ENCODE results near the gene OTOS. TPM values are rescaled to one million over a fixed set of nuclear protein-coding genes. Genes with fewer than 3 reads are reported as not detected.

Gene OTOS
- polyA plus RNA-seq, 1 donor from 2014 or later = not detected

DNA sequence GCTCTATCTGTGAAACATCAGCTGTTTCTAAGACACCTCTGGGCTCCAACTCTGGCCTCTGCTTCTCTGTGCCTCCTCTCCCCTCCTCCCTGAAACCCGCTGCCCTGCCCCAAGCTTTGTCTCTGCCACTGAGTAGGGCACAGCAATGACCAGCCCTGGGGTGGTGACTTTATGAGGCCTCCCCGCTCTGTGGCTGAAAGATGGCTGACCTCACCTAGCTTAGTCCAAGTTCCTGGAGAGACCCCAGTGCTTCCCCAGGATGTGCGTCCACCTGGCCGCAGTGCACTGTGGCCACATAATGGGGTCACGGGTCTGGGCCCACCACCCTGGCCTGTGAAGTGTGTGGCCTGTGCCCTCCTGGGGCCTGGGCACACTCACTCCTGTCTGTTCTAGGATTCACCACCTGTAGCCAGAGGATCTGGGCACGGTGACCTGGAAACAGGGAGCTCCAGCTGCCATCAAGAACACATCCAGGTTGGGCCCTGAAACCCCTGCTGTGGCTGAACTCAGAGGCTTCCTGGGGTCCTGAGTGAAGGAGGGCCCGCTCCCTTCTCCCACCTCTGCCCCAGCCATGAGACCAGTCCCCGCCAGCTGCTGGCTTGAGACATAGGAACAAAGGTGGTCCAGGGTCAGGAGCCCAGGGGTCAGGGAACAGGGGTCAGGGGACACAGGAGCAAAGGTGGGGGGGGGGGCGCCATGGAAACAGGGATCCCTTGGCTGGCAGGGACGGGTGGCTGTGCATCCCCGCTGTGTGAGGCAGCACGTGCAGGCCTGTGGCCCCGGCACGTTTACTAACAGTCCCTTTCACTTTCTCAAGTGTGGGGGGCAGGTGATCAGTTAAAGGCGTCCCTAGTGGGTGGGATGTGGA lies 29.3 kb upstream of the OTOS start:
- Histone ChIP-seq H3K27me3 (ENCODE audit: insufficient read depth, low read depth, low read length) (no peaks in the 10 kb centered on the region), H3K36me3 (ENCODE audit: insufficient read depth, low read length) (no peaks in the 10 kb centered on the region), H3K4me2 (ENCODE audit: low read length) (no peak overlapping the region), H3K9me3 (ENCODE audit: low read length) (peaks cover 4% of the 10 kb centered on the region), H3K9ac (ENCODE audit: low read length) (no peak overlapping the region), H2AFZ (ENCODE audit: low read depth, low read length) (no peak overlapping the region), H3K27ac (ENCODE audit: low read length) (no peak overlapping the region), H3K9me2 (ENCODE audit: insufficient read depth, low read length) (no peaks in the 10 kb centered on the region), H4K20me1 (ENCODE audit: insufficient read depth) (no peaks in the 10 kb centered on the region), H3F3A (ENCODE audit: insufficient read depth, low read length, poor library complexity, severe bottlenecking) (no peaks in the 10 kb centered on the region), H3K79me2 (replicated peaks; ENCODE audit: insufficient read depth, low read length) (no peaks in the 10 kb centered on the region), H3K4me3 (ENCODE audit: low read length) (no peak overlapping the region)
- TF ChIP-seq MXI1 (conservative IDR thresholded peaks at IDR 0.05; ENCODE audit: poor library complexity, severe bottlenecking) = no peak
- no peak for TF ChIP-seq EP300 (conservative IDR thresholded peaks at IDR 0.05; ENCODE audit: poor library complexity, severe bottlenecking)
- no peak for TF ChIP-seq RAD21 (conservative IDR thresholded peaks at IDR 0.05)
- no peak for TF ChIP-seq SMC3 (conservative IDR thresholded peaks at IDR 0.05; ENCODE audit: poor library complexity)
- TF ChIP-seq, protein P1, sequence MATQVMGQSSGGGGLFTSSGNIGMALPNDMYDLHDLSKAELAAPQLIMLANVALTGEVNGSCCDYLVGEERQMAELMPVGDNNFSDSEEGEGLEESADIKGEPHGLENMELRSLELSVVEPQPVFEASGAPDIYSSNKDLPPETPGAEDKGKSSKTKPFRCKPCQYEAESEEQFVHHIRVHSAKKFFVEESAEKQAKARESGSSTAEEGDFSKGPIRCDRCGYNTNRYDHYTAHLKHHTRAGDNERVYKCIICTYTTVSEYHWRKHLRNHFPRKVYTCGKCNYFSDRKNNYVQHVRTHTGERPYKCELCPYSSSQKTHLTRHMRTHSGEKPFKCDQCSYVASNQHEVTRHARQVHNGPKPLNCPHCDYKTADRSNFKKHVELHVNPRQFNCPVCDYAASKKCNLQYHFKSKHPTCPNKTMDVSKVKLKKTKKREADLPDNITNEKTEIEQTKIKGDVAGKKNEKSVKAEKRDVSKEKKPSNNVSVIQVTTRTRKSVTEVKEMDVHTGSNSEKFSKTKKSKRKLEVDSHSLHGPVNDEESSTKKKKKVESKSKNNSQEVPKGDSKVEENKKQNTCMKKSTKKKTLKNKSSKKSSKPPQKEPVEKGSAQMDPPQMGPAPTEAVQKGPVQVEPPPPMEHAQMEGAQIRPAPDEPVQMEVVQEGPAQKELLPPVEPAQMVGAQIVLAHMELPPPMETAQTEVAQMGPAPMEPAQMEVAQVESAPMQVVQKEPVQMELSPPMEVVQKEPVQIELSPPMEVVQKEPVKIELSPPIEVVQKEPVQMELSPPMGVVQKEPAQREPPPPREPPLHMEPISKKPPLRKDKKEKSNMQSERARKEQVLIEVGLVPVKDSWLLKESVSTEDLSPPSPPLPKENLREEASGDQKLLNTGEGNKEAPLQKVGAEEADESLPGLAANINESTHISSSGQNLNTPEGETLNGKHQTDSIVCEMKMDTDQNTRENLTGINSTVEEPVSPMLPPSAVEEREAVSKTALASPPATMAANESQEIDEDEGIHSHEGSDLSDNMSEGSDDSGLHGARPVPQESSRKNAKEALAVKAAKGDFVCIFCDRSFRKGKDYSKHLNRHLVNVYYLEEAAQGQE (IDR thresholded peaks at IDR 0.05; ENCODE audit: borderline replicate concordance) = no peak
- TF ChIP-seq, protein P2, sequence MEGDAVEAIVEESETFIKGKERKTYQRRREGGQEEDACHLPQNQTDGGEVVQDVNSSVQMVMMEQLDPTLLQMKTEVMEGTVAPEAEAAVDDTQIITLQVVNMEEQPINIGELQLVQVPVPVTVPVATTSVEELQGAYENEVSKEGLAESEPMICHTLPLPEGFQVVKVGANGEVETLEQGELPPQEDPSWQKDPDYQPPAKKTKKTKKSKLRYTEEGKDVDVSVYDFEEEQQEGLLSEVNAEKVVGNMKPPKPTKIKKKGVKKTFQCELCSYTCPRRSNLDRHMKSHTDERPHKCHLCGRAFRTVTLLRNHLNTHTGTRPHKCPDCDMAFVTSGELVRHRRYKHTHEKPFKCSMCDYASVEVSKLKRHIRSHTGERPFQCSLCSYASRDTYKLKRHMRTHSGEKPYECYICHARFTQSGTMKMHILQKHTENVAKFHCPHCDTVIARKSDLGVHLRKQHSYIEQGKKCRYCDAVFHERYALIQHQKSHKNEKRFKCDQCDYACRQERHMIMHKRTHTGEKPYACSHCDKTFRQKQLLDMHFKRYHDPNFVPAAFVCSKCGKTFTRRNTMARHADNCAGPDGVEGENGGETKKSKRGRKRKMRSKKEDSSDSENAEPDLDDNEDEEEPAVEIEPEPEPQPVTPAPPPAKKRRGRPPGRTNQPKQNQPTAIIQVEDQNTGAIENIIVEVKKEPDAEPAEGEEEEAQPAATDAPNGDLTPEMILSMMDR (IDR thresholded peaks at IDR 0.05; ENCODE audit: poor library complexity, severe bottlenecking) = no peak
- no peak for TF ChIP-seq EZH2 (IDR thresholded peaks at IDR 0.05; ENCODE audit: borderline replicate concordance, insufficient read depth, low read length, poor library complexity, severe bottlenecking)
- no peak for TF ChIP-seq POLR2AphosphoS5 (IDR thresholded peaks at IDR 0.05)
- TF ChIP-seq TAF1 (IDR thresholded peaks at IDR 0.05; ENCODE audit: low read depth) = no peak

DNA sequence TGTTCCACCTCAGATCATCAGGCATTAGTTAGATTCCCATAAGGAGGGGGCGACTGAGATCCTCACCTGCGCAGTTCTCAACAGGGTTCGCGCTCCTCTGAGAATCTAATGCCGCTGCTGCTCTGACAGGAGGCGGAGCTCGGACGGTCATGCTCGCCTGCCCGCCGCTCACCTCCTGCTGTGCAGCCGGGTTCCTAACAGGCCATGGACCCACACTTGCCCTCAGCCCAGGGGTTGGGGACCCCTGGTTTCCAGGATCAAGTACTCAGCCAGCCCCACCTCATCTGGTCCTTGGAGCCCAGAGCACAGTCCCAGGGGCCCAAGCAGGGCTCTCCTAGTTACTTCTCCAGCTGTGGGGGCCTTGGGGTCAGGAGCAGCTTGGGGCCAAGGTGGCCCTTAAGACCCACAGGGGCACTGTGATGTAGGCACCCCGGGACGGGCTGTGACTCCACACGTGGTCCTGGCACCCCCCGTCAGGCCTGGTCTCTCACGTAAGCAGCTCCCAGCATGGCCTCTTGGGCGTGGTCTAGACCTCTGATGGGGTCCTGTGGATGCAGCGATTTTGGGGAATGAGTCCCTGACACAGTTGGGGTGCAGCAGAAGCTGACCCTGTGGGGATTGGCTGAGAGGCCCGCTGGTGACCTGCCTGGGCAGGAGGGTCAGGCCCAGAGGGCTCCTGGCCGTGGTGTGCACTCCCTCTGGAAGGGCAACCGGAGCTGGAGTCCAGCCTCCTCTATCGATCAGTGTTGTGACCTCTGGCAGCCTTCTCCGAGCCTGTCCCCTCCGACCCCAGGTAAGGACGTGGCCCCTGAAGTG lies 28.3 kb upstream of the OTOS start:
- no peak overlapping the region for H2AFZ ChIP-seq (ENCODE audit: low read depth, low read length)
- TF ChIP-seq POLR2AphosphoS5 (IDR thresholded peaks at IDR 0.05) (no peak), MXI1 (conservative IDR thresholded peaks at IDR 0.05; ENCODE audit: poor library complexity, severe bottlenecking) (no peak), SMC3 (conservative IDR thresholded peaks at IDR 0.05; ENCODE audit: poor library complexity) (no peak), TAF1 (IDR thresholded peaks at IDR 0.05; ENCODE audit: low read depth) (no peak), EP300 (conservative IDR thresholded peaks at IDR 0.05; ENCODE audit: poor library complexity, severe bottlenecking) (no peak), EZH2 (IDR thresholded peaks at IDR 0.05; ENCODE audit: borderline replicate concordance, insufficient read depth, low read length, poor library complexity, severe bottlenecking) (no peak), RAD21 (conservative IDR thresholded peaks at IDR 0.05) (no peak)
- TF ChIP-seq, protein P1 (IDR thresholded peaks at IDR 0.05; ENCODE audit: borderline replicate concordance) = no peak
- TF ChIP-seq, protein P2 (IDR thresholded peaks at IDR 0.05; ENCODE audit: poor library complexity, severe bottlenecking) = no peak
- no peak overlapping the region for H3K4me2 ChIP-seq (ENCODE audit: low read length)
- no peaks in the 10 kb centered on the region for H3K27me3 ChIP-seq (ENCODE audit: insufficient read depth, low read depth, low read length)
- peaks cover 4% of the 10 kb centered on the region for H3K9me3 ChIP-seq (ENCODE audit: low read length)
- no peak overlapping the region for H3K4me3 ChIP-seq (ENCODE audit: low read length)
- no peaks in the 10 kb centered on the region for H3K9me2 ChIP-seq (ENCODE audit: insufficient read depth, low read length)
- H3K9ac ChIP-seq (ENCODE audit: low read length) = no peak overlapping the region
- no peak overlapping the region for H3K27ac ChIP-seq (ENCODE audit: low read length)
- H4K20me1 ChIP-seq (ENCODE audit: insufficient read depth) = no peaks in the 10 kb centered on the region
- H3K36me3 ChIP-seq (ENCODE audit: insufficient read depth, low read length) = no peaks in the 10 kb centered on the region
- H3F3A ChIP-seq (ENCODE audit: insufficient read depth, low read length, poor library complexity, severe bottlenecking) = no peaks in the 10 kb centered on the region
- H3K79me2 ChIP-seq (replicated peaks; ENCODE audit: insufficient read depth, low read length) = no peaks in the 10 kb centered on the region

Measured in neural cell (in vitro differentiated cells).